Stomach (tissue), 9 donors: ENCODE measurements around the gene P4HB. TPM values are rescaled to one million over a fixed set of nuclear protein-coding genes. Genes with fewer than 3 reads are reported as not detected.

Experiments used
- DNase-seq, 2 donors: peaks; one replicate each; pipeline versions ENCODE4 v3.0.0 to v3.0.0-alpha.2; 2013 to 2019
- H3K27ac ChIP-seq, 5 donors: fragments of 200-600 bp in 4 of 5; sonication (generic) in 4 of 5; one replicate each; pipeline ENCODE4 v1.5.1; 2013 to 2019; ENCODE audit warnings: mild to moderate bottlenecking in 1 of 5, moderate library complexity in 1 of 5
- H3K27me3 ChIP-seq, 3 donors: fragments of 200-600 bp; sonication (generic); one replicate each; pipeline ENCODE4 v1.5.1; 2017 to 2019; ENCODE audit warnings: mixed run types in 1 of 3
- H3K36me3 ChIP-seq, 4 donors: fragments of 200-600 bp; sonication (generic); 1 replicate in 3 of 4; 2 replicates in 1 of 4; pipeline ENCODE4 v1.5.1; 2016 to 2019
- H3K4me1 ChIP-seq, 4 donors: fragments of 200-600 bp; sonication (generic); one replicate each; pipeline ENCODE4 v1.5.1; 2016 to 2019
- H3K4me3 ChIP-seq, 4 donors: fragments of 200-600 bp; sonication (generic) in 3 of 4; one replicate each; pipeline ENCODE4 v1.5.1; 2016 to 2019; ENCODE audit warnings: mild to moderate bottlenecking in 1 of 4
- H3K9me3 ChIP-seq, 4 donors: fragments of 200-600 bp; sonication (generic); one replicate each; pipeline ENCODE4 v1.5.1; 2016 to 2019
- CTCF ChIP-seq, 7 experiments: fragments of 450-650 bp in 4 of 7; fragments of 200-600 bp in 3 of 7; sonication (generic) in 3 of 7; IDR thresholded peaks; one replicate each; pipeline ENCODE4 v1.5.1; 2016 to 2019; ENCODE audit warnings: antibody characterized with exemption in 7 of 7, control low read depth in 2 of 7, mild to moderate bottlenecking in 1 of 7
- EP300 ChIP-seq: sonication (generic); formaldehyde crosslinking; IDR thresholded peaks from one replicate; pipeline ENCODE4 v1.6.1; 2017; ENCODE audit warnings: antibody characterized with exemption
- POLR2A ChIP-seq, 4 donors: fragments of 450-650 bp; IDR thresholded peaks; one replicate each; pipeline ENCODE4 v1.6.1; 2016; ENCODE audit warnings: antibody characterized with exemption in 4 of 4, control low read depth in 2 of 4, mild to moderate bottlenecking in 1 of 4, moderate library complexity in 1 of 4
- POLR2AphosphoS5 ChIP-seq, 3 donors: sonication (generic); formaldehyde crosslinking; IDR thresholded peaks; one replicate each; pipeline ENCODE4 v1.6.1; 2016; ENCODE audit warnings: antibody characterized with exemption in 3 of 3
- WGBS, 5 donors: extraction: QIAGEN DNeasy Blood & Tissue Kit in 3 of 5; methylation state at CpG; one replicate each; pipeline versions ENCODE4 v1.1.5 to v1.1.7; 2013 to 2018; 5-methylcytosine and 5-hydroxymethylcytosine counted together
- intact Hi-C: fragments of 100-400 bp; cut with DNase I; formaldehyde crosslinking; loops from one replicate; pipeline ENCODE4 v1.15.1; 2023; ENCODE audit warnings: low total_unique reads
- polyA plus RNA-seq, 3 donors: library from polyadenylated mRNA; stranded (reverse); fragments of 200-250 nt; gene quantifications; one replicate each; pipeline ENCODE4 v1.2.3, GENCODE V29; 2013
- total RNA-seq, 5 donors: library from RNA; depleted of rRNA; stranded (reverse); fragments of >200 nt; gene quantifications; one replicate each; pipeline versions ENCODE4 v1.1.0 to v1.2.3, GENCODE V29; 2014 to 2016
- donor health status: healthy with polysubstance abuse.
- donor health status: Bipolar disorder and iron deficiency.
- donor health status: healthy.

The P4HB gene
- total and polyA plus RNA-seq, 8 donors, result 401 to 1,308 (median 619) TPM

- H3K27me3 ChIP-seq, result no peaks in the 10 kb centered on the region
- peak overlapping the region; percentile 68 to 98 (median 85) for H3K4me3 ChIP-seq
- peaks cover 37 to 65% (median 52%) of the 10 kb centered on the region in 4 donors for H3K4me1 ChIP-seq
- peaks cover 22 to 29% (median 28%) of the 10 kb centered on the region in 4 donors for H3K36me3 ChIP-seq
- 0 to 2% (median 0%) methylated on average over 37 to 86 of the region's 86 CpGs for WGBS, 5 donors
- peak; percentile 96 to 98 for DNase-seq
- peak overlapping the region; percentile 92 to 100 (median 99) for H3K27ac ChIP-seq
- H3K9me3 ChIP-seq, result no peaks in the 10 kb centered on the region
- intact Hi-C loops, result no loop called here
- TF ChIP-seq EP300, result peak; percentile 30
- TF ChIP-seq POLR2AphosphoS5 (IDR thresholded peaks at IDR 0.05), result peak in 2 of 3 donors; percentile 15 to 100
- TF ChIP-seq CTCF (IDR thresholded peaks at IDR 0.05), result peak in 2 of 7 experiments; percentile 7 to 39
- TF ChIP-seq POLR2A (IDR thresholded peaks at IDR 0.05), result peak in 1 of 4 donors; percentile 60
These were observed 11.3 kb upstream of the P4HB start for GRCh38 chr17:81871387-81872230.

GRCh38 chr17:81870981-81871386 lies 10.6 kb upstream of the P4HB start, which contains the start of gene ARHGDIA:
ARHGDIA (minus strand) TSS chr17:81871337; CDS start chr17:81869930, 1,407 bp downstream.
- Histone ChIP-seq H3K36me3 (peaks cover 22 to 29% (median 28%) of the 10 kb centered on the region in 4 donors), H3K27ac (peak within 1 kb of the TSS; percentile 92 to 100 (median 99)), H3K9me3 (no peaks in the 10 kb centered on the region), H3K4me3 (peak within 1 kb of the TSS; percentile 68 to 98 (median 85)), H3K27me3 (no peaks in the 10 kb centered on the region), H3K4me1 (peaks cover 44 to 71% (median 59%) of the 10 kb centered on the region in 4 donors)
- WGBS, 5 donors, result 0% methylated on average over 13 to 64 of the region's 64 CpGs; no CpG with 5 or more reads in 2 of the 5 donors
- intact Hi-C loops, result no loop called here
- no peak for DNase-seq
- TF ChIP-seq EP300 (no peak), POLR2AphosphoS5 (IDR thresholded peaks at IDR 0.05) (peak in 2 of 3 donors; percentile 98 to 99), POLR2A (IDR thresholded peaks at IDR 0.05) (peak in 1 of 4 donors; percentile 16), CTCF (IDR thresholded peaks at IDR 0.05) (no peak)

- peaks cover 47 to 77% (median 65%) of the 10 kb centered on the region in 4 donors for H3K4me1 ChIP-seq
- no peaks in the 10 kb centered on the region for H3K9me3 ChIP-seq
- H3K4me3 ChIP-seq, result peak overlapping the region; percentile 68 to 98 (median 85)
- no peak for TF ChIP-seq POLR2AphosphoS5 (IDR thresholded peaks at IDR 0.05)
- no peak for TF ChIP-seq CTCF (IDR thresholded peaks at IDR 0.05)
- TF ChIP-seq POLR2A (IDR thresholded peaks at IDR 0.05), result no peak
- TF ChIP-seq EP300, result no peak
- H3K27me3 ChIP-seq, result no peaks in the 10 kb centered on the region
- peak overlapping the region; percentile 92 to 100 (median 98) for H3K27ac ChIP-seq
- intact Hi-C loops, result no loop called here
- WGBS, 5 donors, result 1 to 2% (median 2%) methylated on average over 12 to 65 of the region's 65 CpGs
- peaks cover 22 to 31% (median 29%) of the 10 kb centered on the region in 4 donors for H3K36me3 ChIP-seq
- peak; percentile 40 to 76 for DNase-seq
These were observed 10.0 kb upstream of the P4HB start for GRCh38 chr17:81870131-81870980.
